NT2/D1 (cell line): Measurements from ENCODE around the gene ACER1.
"Not testable (repeated sequence)": the region's sequence is repeated elsewhere in the genome, so short reads cannot be mapped to it uniquely, and the experiment has no call there.

Source experiments
- DNase-seq: peaks from one replicate; pipeline ENCODE4 v3.0.0-alpha.2; 2011; ENCODE audit warnings: low read depth, low spot score
- H3K27me3 ChIP-seq: 2 replicates; pipeline ENCODE4 v1.6.0; 2011; ENCODE audit warnings: mild to moderate bottlenecking; ENCODE audit not compliant: insufficient read length, insufficient read depth
- H3K36me3 ChIP-seq: 2 replicates; pipeline ENCODE4 v1.6.1; 2011; ENCODE audit warnings: mild to moderate bottlenecking, low read length, mixed read lengths; ENCODE audit not compliant: insufficient read depth, insufficient read length
- H3K4me1 ChIP-seq: 2 replicates; pipeline ENCODE4 v1.5.1; 2011; ENCODE audit not compliant: insufficient read depth, insufficient read length
- H3K4me3 ChIP-seq: 2 replicates; pipeline ENCODE4 v1.5.1; 2011; ENCODE audit warnings: low read depth; ENCODE audit not compliant: insufficient read length
- H3K9ac ChIP-seq: 2 replicates; pipeline ENCODE4 v1.6.0; 2011; ENCODE audit warnings: low read depth; ENCODE audit not compliant: insufficient read length
- H3K9me3 ChIP-seq: 2 replicates; pipeline ENCODE4 v1.5.1; 2011; ENCODE audit warnings: mild to moderate bottlenecking, low read length; ENCODE audit not compliant: insufficient read depth
- SUZ12 ChIP-seq: IDR thresholded peaks from 2 replicates; pipeline ENCODE4 v1.6.1; 2011; ENCODE audit not compliant: insufficient read length, insufficient read depth; ENCODE audit errors: extremely low read depth
- YY1 ChIP-seq: IDR thresholded peaks from 2 replicates; pipeline ENCODE4 v1.6.1; 2011; ENCODE audit not compliant: insufficient read length, insufficient read depth
- ZNF274 ChIP-seq: IDR thresholded peaks from 2 replicates; pipeline ENCODE4 v1.6.1; 2011; ENCODE audit warnings: mild to moderate bottlenecking, low read depth, low read length

ACER1 gene

DNA sequence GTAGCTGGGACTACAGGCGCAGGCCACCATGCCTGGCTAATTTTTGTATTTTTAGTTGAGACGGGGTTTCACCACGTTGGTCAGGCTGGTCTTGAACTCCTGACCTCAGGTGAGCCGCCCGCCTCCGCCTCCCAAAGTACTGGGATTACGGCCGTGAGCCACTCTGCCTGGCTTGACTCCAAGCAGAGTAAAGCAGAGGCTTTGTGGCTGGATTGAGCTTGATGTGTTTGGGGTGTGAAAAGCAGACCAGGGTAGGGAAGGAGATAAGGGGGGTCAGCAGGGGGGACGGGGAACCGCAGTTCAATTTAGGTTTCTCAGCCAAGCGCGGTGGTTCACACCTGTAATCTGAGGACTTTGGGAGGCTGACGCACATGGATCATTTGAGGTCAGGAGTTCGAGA, 23.8 kb upstream of the ACER1 start:
- no peak for DNase-seq
- peaks cover 3% of the 10 kb centered on the region for H3K4me1 ChIP-seq
- no peak overlapping the region for H3K9ac ChIP-seq
- no peaks in the 10 kb centered on the region for H3K36me3 ChIP-seq
- no peaks in the 10 kb centered on the region for H3K27me3 ChIP-seq
- no peak for TF ChIP-seq SUZ12
- TF ChIP-seq YY1: no peak
- TF ChIP-seq ZNF274: no peak
- H3K9me3 ChIP-seq: peaks cover 4% of the 10 kb centered on the region; the same call in 1 of the 2 replicates
- H3K4me3 ChIP-seq: no peak overlapping the region

DNA sequence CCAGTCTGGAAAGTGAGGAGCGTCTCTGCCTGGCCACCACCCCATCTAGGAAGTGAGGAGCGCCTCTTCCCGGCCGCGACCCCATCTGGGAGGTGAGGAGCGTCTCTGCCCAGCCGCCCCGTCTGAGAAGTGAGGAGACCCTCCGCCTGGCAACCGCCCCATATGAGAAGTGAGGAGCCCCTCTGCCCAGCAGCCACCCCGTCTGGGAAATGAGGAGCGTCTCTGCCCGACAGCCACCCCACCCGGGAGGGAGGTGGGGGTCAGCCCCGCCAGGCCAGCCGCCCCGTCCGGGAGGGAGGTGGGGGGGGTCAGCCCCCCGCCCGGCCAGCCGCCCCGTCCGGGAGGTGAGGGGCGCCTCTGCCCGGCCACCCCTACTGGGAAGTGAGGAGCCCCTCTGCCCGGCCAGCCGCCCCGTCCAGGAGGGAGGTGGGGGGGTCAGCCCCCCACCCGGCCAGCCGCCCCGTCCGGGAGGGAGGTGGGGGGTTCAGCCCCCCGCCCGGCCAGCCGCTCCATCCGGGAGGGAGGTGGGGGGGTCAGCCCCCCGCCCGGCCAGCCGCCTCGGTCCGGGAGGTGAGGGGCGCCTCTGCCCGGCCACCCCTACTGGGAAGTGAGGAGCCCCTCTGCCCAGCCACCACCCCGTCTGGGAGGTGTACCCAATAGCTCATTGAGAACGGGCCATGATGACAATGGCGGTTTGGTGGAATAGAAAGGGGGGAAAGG, 22.1 kb upstream of the ACER1 start:
- H3K27me3 ChIP-seq, DNase-seq, H3K4me1 ChIP-seq, H3K36me3 ChIP-seq, H3K9me3 ChIP-seq, H3K9ac ChIP-seq, H3K4me3 ChIP-seq: not testable (repeated sequence)

DNA sequence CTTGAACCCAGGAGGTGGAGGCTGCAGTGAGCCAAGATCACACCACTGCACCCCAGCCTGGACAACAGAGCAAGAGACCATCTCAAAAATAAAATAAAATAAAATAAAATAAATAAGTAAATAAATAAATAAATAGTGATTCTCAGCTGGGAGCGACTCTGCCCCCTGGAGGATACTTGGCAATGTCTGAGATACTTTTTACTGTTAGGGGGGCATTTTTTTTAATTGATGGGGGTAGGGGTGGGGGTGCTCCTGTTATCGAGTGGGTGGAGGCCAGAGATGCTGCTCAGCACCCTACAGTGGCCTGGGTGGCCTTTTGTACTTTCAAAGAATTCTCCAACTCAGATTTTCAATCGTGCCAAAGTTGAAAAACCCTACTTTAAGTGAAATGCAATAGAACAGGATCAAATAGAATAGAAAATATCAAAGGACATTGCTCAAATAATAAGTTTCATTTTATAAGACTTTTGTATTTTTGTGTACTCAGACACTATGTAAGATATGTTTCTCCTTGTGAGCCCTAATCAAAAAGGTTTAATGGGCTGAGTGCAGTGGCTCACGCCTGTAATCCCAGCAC, 20.8 kb upstream of the ACER1 start:
- no peak for DNase-seq
- Histone ChIP-seq H3K4me1 (peaks cover 3% of the 10 kb centered on the region), H3K4me3 (no peak overlapping the region), H3K9me3 (peaks cover 6% of the 10 kb centered on the region; the same call in 1 of the 2 replicates), H3K36me3 (no peaks in the 10 kb centered on the region), H3K9ac (no peak overlapping the region), H3K27me3 (peaks cover 7% of the 10 kb centered on the region)
- TF ChIP-seq SUZ12 (no peak), YY1 (no peak), ZNF274 (no peak)

DNA sequence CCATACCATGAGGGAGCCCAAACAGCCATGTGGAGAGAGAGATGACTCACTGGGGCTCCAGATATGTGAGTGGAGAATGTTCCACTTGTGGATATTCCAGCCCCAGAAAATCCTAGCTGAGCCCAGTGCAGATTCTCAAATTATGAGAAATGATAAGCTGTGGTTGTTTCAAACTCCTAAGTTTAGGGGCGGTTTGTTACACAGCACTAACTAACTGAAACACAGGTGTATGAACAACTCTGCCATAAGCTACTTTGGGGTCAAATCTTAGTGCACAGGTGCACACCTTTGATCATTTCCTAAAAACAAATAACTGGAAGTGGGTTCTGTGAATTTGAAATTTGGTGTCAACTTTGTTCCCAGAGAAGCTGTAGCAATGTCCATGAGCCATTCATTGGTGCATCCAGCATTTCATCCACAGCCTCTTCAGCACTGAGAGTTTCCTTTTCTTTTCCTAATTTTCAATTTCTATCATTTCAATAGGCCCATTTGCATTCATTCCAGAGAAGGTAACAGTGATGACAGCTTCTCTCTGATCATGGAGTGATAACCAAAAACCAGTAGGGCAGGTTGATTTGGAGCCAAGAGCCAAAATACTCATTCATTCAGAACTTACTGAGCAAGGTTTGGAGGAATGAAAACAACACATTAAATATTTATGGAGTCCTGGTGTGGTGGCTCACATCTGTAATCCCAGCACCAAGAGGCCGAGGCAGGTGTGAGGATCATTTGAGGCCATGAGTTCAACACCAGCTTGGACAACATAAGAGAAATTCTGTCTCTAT, 19.2 kb upstream of the ACER1 start:
- H3K4me3 ChIP-seq: no peak overlapping the region
- H3K9me3 ChIP-seq: peaks cover 6% of the 10 kb centered on the region; the same call in 1 of the 2 replicates
- no peak for DNase-seq
- H3K9ac ChIP-seq: no peak overlapping the region
- no peaks in the 10 kb centered on the region for H3K4me1 ChIP-seq
- peaks cover 11% of the 10 kb centered on the region for H3K27me3 ChIP-seq
- no peak for TF ChIP-seq ZNF274
- TF ChIP-seq SUZ12: no peak
- TF ChIP-seq YY1: no peak
- H3K36me3 ChIP-seq: no peaks in the 10 kb centered on the region

DNA sequence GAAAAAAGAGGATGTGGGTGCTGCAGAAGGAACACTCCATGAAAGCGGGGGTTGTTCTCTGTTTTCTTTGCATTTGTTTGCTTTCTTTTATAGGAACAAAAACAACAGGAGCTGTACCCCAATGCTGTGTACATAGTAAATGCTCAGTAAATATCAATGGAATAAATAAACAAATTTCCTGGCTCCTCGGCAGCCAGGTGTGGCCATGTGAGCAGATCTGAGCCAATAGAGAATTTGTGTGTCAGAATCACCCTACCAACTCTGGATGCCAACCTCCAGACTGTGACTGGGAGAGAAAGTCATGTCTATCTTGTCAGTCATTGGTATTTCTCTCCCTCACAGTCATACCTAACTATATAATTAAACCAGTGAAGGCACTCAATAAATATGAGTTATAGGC, 17.3 kb upstream of the ACER1 start:
- Histone ChIP-seq H3K27me3 (peaks cover 11% of the 10 kb centered on the region), H3K9me3 (peaks cover 6% of the 10 kb centered on the region; the same call in 1 of the 2 replicates), H3K36me3 (no peaks in the 10 kb centered on the region), H3K4me1 (no peaks in the 10 kb centered on the region), H3K9ac (no peak overlapping the region), H3K4me3 (no peak overlapping the region)
- TF ChIP-seq ZNF274: no peak
- TF ChIP-seq YY1: no peak
- no peak for TF ChIP-seq SUZ12
- no peak for DNase-seq

DNA sequence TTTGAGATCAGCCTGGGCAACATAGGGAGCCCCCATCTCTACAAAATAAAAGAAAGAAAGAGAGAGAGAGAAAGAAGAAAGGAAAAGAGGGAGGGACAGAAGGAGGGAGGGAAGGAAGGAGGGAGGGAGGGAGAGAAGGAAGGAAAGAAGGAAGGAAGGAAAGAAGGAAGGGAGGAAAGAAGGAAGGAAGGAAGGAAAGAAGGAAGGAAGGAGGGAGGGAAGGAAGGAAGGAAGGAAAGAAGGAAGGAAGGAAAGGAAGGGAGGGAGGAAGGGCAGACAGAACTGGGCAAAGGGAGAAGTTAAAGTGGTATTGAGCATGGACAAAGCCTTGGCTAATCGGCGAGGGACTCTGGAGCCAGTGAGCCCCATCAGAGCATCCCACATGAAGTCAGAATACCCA, 15.9 kb upstream of the ACER1 start:
- peaks cover 11% of the 10 kb centered on the region for H3K27me3 ChIP-seq
- not testable (repeated sequence) for H3K4me3 ChIP-seq, H3K36me3 ChIP-seq, H3K4me1 ChIP-seq, DNase-seq, H3K9me3 ChIP-seq, H3K9ac ChIP-seq

DNA sequence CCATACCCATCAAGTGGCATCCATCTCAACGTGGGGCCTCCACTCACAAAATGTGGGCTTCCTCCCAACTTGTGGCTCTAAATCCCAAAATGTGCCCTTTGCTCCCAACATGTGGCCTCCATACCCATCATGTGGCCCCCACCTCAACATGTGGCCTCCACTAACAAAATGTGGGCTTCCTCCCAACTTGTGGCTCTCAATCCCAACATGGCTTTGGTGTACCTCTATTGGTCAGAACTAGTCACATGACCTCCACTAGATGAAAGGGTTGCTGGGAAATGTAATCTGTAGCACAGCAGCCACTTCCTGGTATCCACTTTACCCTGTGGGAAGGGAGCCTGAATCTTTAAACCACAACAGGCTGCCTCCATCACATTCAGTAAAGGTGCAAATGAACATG, 10.1 kb upstream of the ACER1 start:
- TF ChIP-seq SUZ12 (no peak), YY1 (no peak), ZNF274 (no peak)

More for the DNA sequence above, 10.1 kb upstream of the ACER1 start:
- Histone ChIP-seq H3K4me1 (no peaks in the 10 kb centered on the region), H3K4me3 (no peak overlapping the region), H3K27me3 (no peaks in the 10 kb centered on the region), H3K36me3 (no peaks in the 10 kb centered on the region), H3K9me3 (peaks cover 8% of the 10 kb centered on the region; the same call in 1 of the 2 replicates), H3K9ac (no peak overlapping the region)
- no peak for DNase-seq
